Upper lobe of right lung (tissue), 1 donor: ENCODE data around the gene ACY1. TPM values are rescaled to one million over a fixed set of nuclear protein-coding genes. Genes with fewer than 3 reads are reported as not detected.

Experiments
- ATAC-seq: fragments of 200-7000 bp; cut with Tn5 transposase; one replicate; pipeline ENCODE4 v1.9.1; 2020; ENCODE audit warnings: mild to moderate bottlenecking, moderate library complexity
- DNase-seq: peaks from one replicate; pipeline ENCODE4 v3.0.0-alpha.2; 2020
- H3K27ac ChIP-seq: fragments of 200-600 bp; one replicate; pipeline ENCODE4 v1.8.0; 2022
- H3K27me3 ChIP-seq: fragments of 200-600 bp; one replicate; pipeline ENCODE4 v1.8.0; 2022; ENCODE audit warnings: mild to moderate bottlenecking
- H3K36me3 ChIP-seq: fragments of 200-600 bp; one replicate; pipeline ENCODE4 v1.8.0; 2022
- H3K4me1 ChIP-seq: fragments of 200-600 bp; one replicate; pipeline ENCODE4 v1.8.0; 2022
- H3K4me3 ChIP-seq: fragments of 200-600 bp; one replicate; pipeline ENCODE4 v1.8.0; 2022; ENCODE audit warnings: mild to moderate bottlenecking
- H3K9me3 ChIP-seq: fragments of 200-600 bp; one replicate; pipeline ENCODE4 v1.8.0; 2022
- intact Hi-C: fragments of 100-400 bp; cut with DNase I; formaldehyde crosslinking; loops from one replicate; pipeline ENCODE4 v1.11.0; 2022
- total RNA-seq: library from RNA; stranded (reverse); fragmentation: NEBNext Ultra II Directional; extraction: Animal tissue kit (Norgen Biotek cat#: 25700); gene quantifications from one replicate; pipeline ENCODE4 v1.2.1, GENCODE V29; 2021
- TF ChIP-seq, protein P1 (sequence below): fragments of 200-600 bp; IDR thresholded peaks from one replicate; pipeline ENCODE4 v1.8.0; 2022; ENCODE audit warnings: antibody characterized with exemption
- donor health status: DM: no; HTN: yes; CAD: no; lungs with severe emphysema.

Gene ACY1
- total RNA-seq, 1 donor from 2014 or later = 26.5 TPM

GRCh38 chr3:51974963-51975851, 8.1 kb upstream of the ACY1 start, which contains the start of gene ABHD14A:
Gene ABHD14A, plus strand, starts transcription at chr3:51975064. Its CDS starts 72 bp downstream, at chr3:51975136.
- TF ChIP-seq, protein P1, sequence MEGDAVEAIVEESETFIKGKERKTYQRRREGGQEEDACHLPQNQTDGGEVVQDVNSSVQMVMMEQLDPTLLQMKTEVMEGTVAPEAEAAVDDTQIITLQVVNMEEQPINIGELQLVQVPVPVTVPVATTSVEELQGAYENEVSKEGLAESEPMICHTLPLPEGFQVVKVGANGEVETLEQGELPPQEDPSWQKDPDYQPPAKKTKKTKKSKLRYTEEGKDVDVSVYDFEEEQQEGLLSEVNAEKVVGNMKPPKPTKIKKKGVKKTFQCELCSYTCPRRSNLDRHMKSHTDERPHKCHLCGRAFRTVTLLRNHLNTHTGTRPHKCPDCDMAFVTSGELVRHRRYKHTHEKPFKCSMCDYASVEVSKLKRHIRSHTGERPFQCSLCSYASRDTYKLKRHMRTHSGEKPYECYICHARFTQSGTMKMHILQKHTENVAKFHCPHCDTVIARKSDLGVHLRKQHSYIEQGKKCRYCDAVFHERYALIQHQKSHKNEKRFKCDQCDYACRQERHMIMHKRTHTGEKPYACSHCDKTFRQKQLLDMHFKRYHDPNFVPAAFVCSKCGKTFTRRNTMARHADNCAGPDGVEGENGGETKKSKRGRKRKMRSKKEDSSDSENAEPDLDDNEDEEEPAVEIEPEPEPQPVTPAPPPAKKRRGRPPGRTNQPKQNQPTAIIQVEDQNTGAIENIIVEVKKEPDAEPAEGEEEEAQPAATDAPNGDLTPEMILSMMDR = no peak
- no peaks in the 10 kb centered on the region for H3K27me3 ChIP-seq
- H3K36me3 ChIP-seq = no peaks in the 10 kb centered on the region
- peak within 1 kb of the TSS; percentile 72 for H3K4me3 ChIP-seq
- peak within 1 kb of the TSS; percentile 93 for H3K27ac ChIP-seq
- ATAC-seq (peak; percentile 82), DNase-seq (peak; percentile 90)
- H3K4me1 ChIP-seq = peaks cover 21% of the 10 kb centered on the region
- intact Hi-C loops = no loop called here
- H3K9me3 ChIP-seq = no peaks in the 10 kb centered on the region

- TF ChIP-seq, protein P1 = peak; percentile 23
- intact Hi-C loops = no loop called here
Measured at GRCh38 chr3:51975852-51976549, 7.3 kb upstream of the ACY1 start.

GRCh38 chr3:51977446-51978142, 5.7 kb upstream of the ACY1 start:
- Histone ChIP-seq H3K4me1 (peaks cover 35% of the 10 kb centered on the region), H3K27me3 (no peaks in the 10 kb centered on the region)

More at GRCh38 chr3:51975852-51976549, 7.3 kb upstream of the ACY1 start:
- peak overlapping the region; percentile 72 for H3K4me3 ChIP-seq
- peak overlapping the region; percentile 93 for H3K27ac ChIP-seq
- no peaks in the 10 kb centered on the region for H3K36me3 ChIP-seq
- peak; percentile 88 for DNase-seq
- ATAC-seq = peak; percentile 22
- H3K4me1 ChIP-seq = peaks cover 21% of the 10 kb centered on the region
- H3K9me3 ChIP-seq = no peaks in the 10 kb centered on the region
- H3K27me3 ChIP-seq = no peaks in the 10 kb centered on the region

GRCh38 chr3:51978143-51978502, 5.2 kb upstream of the ACY1 start:
- TF ChIP-seq, protein P1 = no peak
- H3K27me3 ChIP-seq = no peaks in the 10 kb centered on the region
- no peaks in the 10 kb centered on the region for H3K9me3 ChIP-seq
- no peaks in the 10 kb centered on the region for H3K36me3 ChIP-seq
- ATAC-seq (no peak), DNase-seq (no peak)
- peaks cover 34% of the 10 kb centered on the region for H3K4me1 ChIP-seq
- no peak overlapping the region for H3K4me3 ChIP-seq
- H3K27ac ChIP-seq = no peak overlapping the region
- intact Hi-C loops = no loop called here

More at GRCh38 chr3:51977446-51978142, 5.7 kb upstream of the ACY1 start:
- intact Hi-C loops = no loop called here
- Histone ChIP-seq H3K9me3 (no peaks in the 10 kb centered on the region), H3K4me3 (no peak overlapping the region), H3K27ac (no peak overlapping the region), H3K36me3 (no peaks in the 10 kb centered on the region)
- ATAC-seq = no peak
- DNase-seq = no peak
- TF ChIP-seq, protein P1 = no peak

GRCh38 chr3:51980253-51980652, 3.1 kb upstream of the ACY1 start:
- intact Hi-C loops = no loop called here
- no peak overlapping the region for H3K27ac ChIP-seq

More at GRCh38 chr3:51980253-51980652, 3.1 kb upstream of the ACY1 start:
- DNase-seq (no peak), ATAC-seq (no peak)
- no peaks in the 10 kb centered on the region for H3K9me3 ChIP-seq
- H3K36me3 ChIP-seq = no peaks in the 10 kb centered on the region
- H3K27me3 ChIP-seq = no peaks in the 10 kb centered on the region
- no peak overlapping the region for H3K4me3 ChIP-seq
- H3K4me1 ChIP-seq = peaks cover 33% of the 10 kb centered on the region
- TF ChIP-seq, protein P1 = no peak
